Transverse colon (tissue), 4 donors: ENCODE data around the gene FGD3.

Source experiments
- POLR2A ChIP-seq: fragments of 450-650 bp; IDR thresholded peaks from one replicate; pipeline ENCODE4 v1.6.1; 2016; ENCODE audit warnings: antibody characterized with exemption, mild to moderate bottlenecking, moderate library complexity
- POLR2AphosphoS5 ChIP-seq, 3 donors: sonication (generic); formaldehyde crosslinking; IDR thresholded peaks; one replicate each; pipeline ENCODE4 v1.6.1; 2016; ENCODE audit warnings: antibody characterized with exemption in 3 of 3
- TF ChIP-seq, protein P1 (sequence below), 5 experiments: fragments of 200-600 bp in 3 of 5; fragments of 450-650 bp in 2 of 5; sonication (generic) in 3 of 5; IDR thresholded peaks; 1 replicate in 2 of 5; 2 replicates in 3 of 5; pipeline ENCODE4 v1.5.1; 2016 to 2017; ENCODE audit warnings: antibody characterized with exemption in 5 of 5, inconsistent platforms in 3 of 5, mild to moderate bottlenecking in 2 of 5, moderate library complexity in 1 of 5

DNA sequence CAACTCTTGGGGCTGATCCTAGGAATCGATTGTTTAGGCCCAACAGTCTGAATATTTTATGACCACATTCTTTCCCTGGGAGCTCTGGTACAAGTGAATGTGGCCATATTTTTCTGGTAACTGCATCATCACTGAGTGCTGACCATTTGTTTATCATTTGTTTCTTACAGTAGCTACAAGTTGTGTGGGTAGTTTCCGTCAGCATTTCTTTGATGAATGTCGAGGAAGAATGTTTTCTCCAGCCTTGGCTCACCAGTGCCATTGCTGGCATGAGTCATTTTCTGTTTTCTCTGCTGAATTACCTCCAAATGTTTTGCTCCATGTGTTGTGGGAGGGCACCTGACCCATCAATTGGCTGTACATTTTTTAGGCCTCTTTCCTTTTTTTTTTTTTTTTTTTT is 134.6 kb downstream of the FGD3 start:
- TF ChIP-seq, protein P1, sequence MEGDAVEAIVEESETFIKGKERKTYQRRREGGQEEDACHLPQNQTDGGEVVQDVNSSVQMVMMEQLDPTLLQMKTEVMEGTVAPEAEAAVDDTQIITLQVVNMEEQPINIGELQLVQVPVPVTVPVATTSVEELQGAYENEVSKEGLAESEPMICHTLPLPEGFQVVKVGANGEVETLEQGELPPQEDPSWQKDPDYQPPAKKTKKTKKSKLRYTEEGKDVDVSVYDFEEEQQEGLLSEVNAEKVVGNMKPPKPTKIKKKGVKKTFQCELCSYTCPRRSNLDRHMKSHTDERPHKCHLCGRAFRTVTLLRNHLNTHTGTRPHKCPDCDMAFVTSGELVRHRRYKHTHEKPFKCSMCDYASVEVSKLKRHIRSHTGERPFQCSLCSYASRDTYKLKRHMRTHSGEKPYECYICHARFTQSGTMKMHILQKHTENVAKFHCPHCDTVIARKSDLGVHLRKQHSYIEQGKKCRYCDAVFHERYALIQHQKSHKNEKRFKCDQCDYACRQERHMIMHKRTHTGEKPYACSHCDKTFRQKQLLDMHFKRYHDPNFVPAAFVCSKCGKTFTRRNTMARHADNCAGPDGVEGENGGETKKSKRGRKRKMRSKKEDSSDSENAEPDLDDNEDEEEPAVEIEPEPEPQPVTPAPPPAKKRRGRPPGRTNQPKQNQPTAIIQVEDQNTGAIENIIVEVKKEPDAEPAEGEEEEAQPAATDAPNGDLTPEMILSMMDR (IDR thresholded peaks at IDR 0.05) = no peak
- no peak for TF ChIP-seq POLR2AphosphoS5 (IDR thresholded peaks at IDR 0.05)
- TF ChIP-seq POLR2A = no peak
